Astrocyte (in vitro differentiated cells and primary cell): ENCODE data around the gene CIAO3.

Experiments used
- EZH2 ChIP-seq: IDR thresholded peaks from 2 replicates; pipeline ENCODE4 v1.6.1; 2012; ENCODE audit warnings: mild to moderate bottlenecking, low read length, inconsistent platforms; ENCODE audit not compliant: insufficient read depth
- TF ChIP-seq, protein P1 (sequence below): IDR thresholded peaks from 2 replicates; pipeline ENCODE4 v1.5.1; 2011; ENCODE audit warnings: low read depth, mild to moderate bottlenecking, inconsistent platforms, low read length, moderate library complexity; ENCODE audit not compliant: insufficient read depth

DNA sequence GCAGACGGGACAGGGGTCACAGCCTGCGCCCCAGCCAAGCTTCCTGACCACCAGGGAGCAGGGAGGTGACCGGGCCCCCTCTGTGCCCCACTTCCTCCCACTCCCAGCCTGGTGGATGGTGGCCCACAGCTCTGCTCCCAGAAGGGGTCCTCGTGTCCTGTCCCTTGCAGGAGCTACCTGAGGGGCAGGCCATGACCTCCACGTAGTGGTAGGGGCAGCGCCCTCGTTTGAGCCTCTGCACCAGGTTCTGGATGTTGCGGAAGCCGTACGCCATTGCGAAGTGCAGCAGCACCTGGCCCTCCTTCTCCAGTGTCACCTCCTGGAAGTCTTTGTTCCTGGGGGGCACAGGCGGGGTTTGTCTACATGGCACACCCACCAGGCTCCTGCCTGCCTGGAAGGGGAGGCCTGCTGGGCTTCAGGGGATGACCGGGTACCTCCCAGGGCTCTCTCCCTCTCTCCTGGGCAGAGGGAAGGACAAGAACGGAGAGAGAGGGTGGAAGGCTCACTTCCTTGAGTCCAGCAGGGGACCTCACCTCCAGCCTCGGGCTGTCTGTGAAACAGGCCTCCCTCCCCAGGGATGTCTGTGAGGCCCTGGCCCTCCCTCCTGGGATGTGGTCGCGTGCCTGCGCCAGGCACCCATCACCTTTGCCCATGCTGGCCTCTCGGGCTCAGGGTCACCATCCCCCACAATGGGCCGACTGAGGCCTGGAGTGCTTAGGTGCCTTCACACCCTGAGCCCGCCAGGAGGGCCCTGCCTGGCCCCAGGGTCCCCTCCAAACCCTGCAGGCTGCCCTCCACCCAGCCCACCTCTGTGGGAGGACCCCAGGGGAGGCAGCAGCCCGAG, 9.9 kb downstream of the CIAO3 start:
- TF ChIP-seq, protein P1, sequence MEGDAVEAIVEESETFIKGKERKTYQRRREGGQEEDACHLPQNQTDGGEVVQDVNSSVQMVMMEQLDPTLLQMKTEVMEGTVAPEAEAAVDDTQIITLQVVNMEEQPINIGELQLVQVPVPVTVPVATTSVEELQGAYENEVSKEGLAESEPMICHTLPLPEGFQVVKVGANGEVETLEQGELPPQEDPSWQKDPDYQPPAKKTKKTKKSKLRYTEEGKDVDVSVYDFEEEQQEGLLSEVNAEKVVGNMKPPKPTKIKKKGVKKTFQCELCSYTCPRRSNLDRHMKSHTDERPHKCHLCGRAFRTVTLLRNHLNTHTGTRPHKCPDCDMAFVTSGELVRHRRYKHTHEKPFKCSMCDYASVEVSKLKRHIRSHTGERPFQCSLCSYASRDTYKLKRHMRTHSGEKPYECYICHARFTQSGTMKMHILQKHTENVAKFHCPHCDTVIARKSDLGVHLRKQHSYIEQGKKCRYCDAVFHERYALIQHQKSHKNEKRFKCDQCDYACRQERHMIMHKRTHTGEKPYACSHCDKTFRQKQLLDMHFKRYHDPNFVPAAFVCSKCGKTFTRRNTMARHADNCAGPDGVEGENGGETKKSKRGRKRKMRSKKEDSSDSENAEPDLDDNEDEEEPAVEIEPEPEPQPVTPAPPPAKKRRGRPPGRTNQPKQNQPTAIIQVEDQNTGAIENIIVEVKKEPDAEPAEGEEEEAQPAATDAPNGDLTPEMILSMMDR, result no peak
- no peak for TF ChIP-seq EZH2
